ENCODE measurements around the gene ACTN4.

DNA sequence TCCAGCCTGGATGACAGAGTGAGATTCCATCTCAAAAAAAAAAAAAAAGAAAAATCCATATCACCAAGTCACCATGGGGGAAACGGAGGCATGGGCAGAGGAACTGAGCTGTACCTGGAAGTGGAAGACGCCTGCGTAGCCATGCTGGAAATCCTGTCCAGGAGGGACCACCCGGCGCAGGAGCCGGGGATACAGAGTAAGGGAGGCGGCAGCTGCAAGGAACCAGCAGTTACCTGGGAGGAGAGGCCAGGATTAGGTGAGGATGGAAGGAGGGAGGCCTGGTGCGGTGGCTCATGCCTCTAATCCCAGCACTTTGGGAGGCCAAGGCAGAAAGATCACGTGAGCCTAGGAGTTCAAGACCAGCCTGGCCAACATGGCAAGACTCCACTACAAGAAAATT lies 94.8 kb downstream of the ACTN4 start:
- TF ChIP-seq, protein P1, sequence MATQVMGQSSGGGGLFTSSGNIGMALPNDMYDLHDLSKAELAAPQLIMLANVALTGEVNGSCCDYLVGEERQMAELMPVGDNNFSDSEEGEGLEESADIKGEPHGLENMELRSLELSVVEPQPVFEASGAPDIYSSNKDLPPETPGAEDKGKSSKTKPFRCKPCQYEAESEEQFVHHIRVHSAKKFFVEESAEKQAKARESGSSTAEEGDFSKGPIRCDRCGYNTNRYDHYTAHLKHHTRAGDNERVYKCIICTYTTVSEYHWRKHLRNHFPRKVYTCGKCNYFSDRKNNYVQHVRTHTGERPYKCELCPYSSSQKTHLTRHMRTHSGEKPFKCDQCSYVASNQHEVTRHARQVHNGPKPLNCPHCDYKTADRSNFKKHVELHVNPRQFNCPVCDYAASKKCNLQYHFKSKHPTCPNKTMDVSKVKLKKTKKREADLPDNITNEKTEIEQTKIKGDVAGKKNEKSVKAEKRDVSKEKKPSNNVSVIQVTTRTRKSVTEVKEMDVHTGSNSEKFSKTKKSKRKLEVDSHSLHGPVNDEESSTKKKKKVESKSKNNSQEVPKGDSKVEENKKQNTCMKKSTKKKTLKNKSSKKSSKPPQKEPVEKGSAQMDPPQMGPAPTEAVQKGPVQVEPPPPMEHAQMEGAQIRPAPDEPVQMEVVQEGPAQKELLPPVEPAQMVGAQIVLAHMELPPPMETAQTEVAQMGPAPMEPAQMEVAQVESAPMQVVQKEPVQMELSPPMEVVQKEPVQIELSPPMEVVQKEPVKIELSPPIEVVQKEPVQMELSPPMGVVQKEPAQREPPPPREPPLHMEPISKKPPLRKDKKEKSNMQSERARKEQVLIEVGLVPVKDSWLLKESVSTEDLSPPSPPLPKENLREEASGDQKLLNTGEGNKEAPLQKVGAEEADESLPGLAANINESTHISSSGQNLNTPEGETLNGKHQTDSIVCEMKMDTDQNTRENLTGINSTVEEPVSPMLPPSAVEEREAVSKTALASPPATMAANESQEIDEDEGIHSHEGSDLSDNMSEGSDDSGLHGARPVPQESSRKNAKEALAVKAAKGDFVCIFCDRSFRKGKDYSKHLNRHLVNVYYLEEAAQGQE (IDR thresholded peaks at IDR 0.05; ENCODE audit: unreplicated experiment): no peak
- no peak for TF ChIP-seq EZH2 (IDR thresholded peaks at IDR 0.05; ENCODE audit: low read depth, unreplicated experiment)
- TF ChIP-seq, protein P2, sequence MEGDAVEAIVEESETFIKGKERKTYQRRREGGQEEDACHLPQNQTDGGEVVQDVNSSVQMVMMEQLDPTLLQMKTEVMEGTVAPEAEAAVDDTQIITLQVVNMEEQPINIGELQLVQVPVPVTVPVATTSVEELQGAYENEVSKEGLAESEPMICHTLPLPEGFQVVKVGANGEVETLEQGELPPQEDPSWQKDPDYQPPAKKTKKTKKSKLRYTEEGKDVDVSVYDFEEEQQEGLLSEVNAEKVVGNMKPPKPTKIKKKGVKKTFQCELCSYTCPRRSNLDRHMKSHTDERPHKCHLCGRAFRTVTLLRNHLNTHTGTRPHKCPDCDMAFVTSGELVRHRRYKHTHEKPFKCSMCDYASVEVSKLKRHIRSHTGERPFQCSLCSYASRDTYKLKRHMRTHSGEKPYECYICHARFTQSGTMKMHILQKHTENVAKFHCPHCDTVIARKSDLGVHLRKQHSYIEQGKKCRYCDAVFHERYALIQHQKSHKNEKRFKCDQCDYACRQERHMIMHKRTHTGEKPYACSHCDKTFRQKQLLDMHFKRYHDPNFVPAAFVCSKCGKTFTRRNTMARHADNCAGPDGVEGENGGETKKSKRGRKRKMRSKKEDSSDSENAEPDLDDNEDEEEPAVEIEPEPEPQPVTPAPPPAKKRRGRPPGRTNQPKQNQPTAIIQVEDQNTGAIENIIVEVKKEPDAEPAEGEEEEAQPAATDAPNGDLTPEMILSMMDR (conservative IDR thresholded peaks at IDR 0.05; ENCODE audit: low read depth in 2 of 2): no peak
- no peak for TF ChIP-seq POLR2AphosphoS5 (IDR thresholded peaks at IDR 0.05; ENCODE audit: low read depth)

Data from GM23338 (cell line).